GM21447 (cell line): ENCODE measurements around the gene BCCIP.

Experiments
- ATAC-seq: cut with Tn5 transposase; IDR thresholded peaks from one replicate; pipeline ENCODE4 v1.9.1; 2021; ENCODE audit not compliant: unreplicated experiment

The BCCIP gene

GRCh38 chr10:125883211-125883610 is 59.9 kb downstream of the BCCIP start:
- ATAC-seq = no peak
